ENCODE measurements around the gene DRC3.
"Not testable (repeated sequence)": the region's sequence is repeated elsewhere in the genome, so short reads cannot be mapped to it uniquely, and the experiment has no call there.

The DRC3 gene

GRCh38 chr17:17988427-17988945, 15.8 kb downstream of the DRC3 start:
- FAIRE-seq (peak; percentile 76), DNase-seq (ENCODE audit: insufficient read length, low spot score) (no peak)

DNA sequence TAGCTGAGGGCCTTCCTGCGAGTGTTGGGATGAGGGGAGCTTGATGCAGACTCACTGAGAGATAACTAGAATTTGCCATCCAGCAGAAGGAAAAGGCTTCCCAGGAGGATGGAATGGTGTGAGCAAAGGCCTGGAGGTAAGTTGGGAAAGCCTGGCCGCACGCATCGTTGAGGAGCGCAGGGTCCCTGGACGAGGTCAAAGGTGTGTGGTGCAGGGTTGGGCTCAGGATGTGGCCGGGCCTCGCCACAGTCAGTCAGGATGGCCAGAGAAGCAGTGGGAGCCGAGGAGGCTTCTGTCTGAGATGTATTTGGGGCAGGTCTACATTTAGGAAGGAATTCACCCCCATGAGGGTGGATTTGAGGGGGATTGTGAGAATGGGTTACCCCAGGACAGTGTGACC, 16.4 kb downstream of the DRC3 start:
- no peak for FAIRE-seq
- DNase-seq (ENCODE audit: insufficient read length, low spot score), result no peak

DNA sequence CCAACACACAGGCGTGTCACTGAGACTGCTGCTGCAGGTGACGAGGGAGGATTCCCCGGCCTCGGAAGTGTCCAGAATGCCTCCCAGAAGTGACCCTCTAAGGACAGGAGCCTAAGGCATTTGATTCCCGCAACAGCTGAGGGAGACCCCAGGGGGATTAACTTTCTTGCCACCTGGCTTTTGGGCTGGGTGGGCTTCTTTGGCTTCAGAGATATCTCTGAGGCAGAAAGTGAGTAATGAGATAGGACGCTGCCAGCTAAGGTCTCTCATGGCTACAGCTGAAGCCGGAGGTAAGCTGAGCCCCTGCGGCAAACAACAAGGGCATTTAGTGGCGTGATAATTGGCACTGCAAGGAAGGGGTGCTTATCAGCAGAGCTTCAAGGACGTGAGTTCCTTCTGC, 17.0 kb downstream of the DRC3 start:
- DNase-seq (ENCODE audit: insufficient read length, low spot score) (no peak), FAIRE-seq (no peak)

- peak; percentile 94 for FAIRE-seq
Measured at GRCh38 chr17:17990282-17990681, 17.6 kb downstream of the DRC3 start.

DNA sequence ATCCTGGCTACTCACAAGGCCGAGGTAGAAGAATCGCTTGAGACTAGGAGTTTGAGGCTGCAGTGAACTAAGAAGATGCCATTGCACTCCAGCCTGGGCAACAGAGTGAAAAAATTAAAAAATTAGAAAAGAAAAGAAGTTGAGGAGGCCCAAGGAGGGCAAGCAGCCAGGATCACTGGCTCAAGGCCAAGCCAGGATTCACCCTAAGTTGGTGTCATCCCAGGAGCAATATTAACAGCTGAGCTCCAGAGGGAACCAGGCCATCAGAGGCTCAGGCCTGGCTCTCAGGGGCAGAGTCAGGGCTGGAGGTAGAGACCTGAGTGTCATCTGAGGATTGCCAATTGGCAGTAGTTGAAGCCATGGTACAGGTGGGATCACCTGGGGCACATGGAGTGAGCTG, 20.7 kb downstream of the DRC3 start:
- no peak for DNase-seq (ENCODE audit: insufficient read length, low spot score)
- peak; percentile 4 for FAIRE-seq

More at GRCh38 chr17:17990282-17990681, 17.6 kb downstream of the DRC3 start:
- no peak for DNase-seq (ENCODE audit: insufficient read length, low spot score)

DNA sequence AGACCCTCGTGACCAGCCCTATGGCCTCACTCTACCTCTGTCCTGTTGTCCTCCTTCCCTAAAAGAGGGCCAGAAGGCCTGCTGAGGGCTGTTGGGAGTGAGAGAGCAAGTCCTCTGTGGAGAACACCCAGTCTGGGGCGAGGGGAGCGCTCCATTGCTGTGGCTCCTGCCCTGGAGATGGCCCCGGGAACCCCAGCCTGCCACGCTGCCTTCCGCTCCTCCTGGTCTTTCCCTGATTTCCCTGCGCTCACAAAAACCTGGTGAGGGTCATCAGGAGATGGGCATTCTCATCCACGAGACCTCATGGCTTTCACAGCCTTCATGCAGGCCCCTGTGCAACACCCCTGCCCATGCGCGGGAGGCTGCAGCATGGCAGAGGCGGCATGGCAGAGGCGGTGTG, 21.2 kb downstream of the DRC3 start:
- no peak for FAIRE-seq

DNA sequence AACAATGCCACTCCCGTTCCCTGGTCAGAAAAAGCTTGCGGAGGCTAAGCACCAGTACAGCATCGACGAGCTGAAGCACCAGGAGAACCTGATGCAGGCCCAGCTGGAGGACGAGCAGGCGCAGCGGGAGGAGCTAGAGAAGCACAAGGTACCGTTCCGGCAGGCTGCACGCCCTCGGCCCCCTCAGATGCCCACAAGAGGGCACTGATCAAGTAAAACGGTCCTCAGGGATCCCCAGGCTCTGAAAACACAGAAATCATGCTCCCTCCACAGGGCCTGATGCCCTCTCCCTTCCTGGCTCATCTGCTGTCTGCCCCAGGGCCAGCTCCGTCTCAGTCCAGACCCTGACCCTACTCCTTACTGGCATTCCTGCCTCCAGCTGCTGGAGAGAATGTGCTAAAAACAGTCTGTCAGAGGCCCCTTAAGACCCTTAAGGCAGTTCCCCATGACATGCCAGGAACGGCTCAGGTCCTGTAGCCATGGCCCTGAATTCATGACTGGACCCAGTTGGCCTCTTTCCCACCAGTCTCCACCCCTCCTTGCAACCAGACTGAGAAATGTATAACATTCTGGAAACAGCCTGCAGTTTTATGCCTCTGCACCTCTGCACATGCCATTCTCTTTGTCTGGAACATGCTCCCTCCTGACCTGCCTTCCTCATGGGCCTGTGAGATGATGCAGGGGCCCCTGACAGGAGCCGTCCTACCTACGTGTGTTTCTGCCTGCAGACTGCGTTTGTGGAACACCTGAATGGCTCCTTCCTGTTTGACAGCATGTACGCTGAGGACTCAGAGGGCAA, 21.8 kb downstream of the DRC3 start:
- DNase-seq (ENCODE audit: insufficient read length, low spot score) (no peak), FAIRE-seq (peak; percentile 72)

More for the DNA sequence above, 21.2 kb downstream of the DRC3 start:
- DNase-seq (ENCODE audit: insufficient read length, low spot score), result no peak

GRCh38 chr17:17995887-17996286, 23.2 kb downstream of the DRC3 start:
- not testable (repeated sequence) for DNase-seq (ENCODE audit: insufficient read length, low spot score); FAIRE-seq

- FAIRE-seq, result peak; percentile 4
- DNase-seq (ENCODE audit: insufficient read length, low spot score), result no peak
Measured at GRCh38 chr17:17998934-17999333, 26.3 kb downstream of the DRC3 start.

- DNase-seq (ENCODE audit: insufficient read length, low spot score) (no peak), FAIRE-seq (no peak)
Measured at GRCh38 chr17:17999364-18000029, 26.8 kb downstream of the DRC3 start.

GRCh38 chr17:18000030-18000408, 27.4 kb downstream of the DRC3 start:
- peak; percentile 99 for FAIRE-seq
- no peak for DNase-seq (ENCODE audit: insufficient read length, low spot score)

DNA sequence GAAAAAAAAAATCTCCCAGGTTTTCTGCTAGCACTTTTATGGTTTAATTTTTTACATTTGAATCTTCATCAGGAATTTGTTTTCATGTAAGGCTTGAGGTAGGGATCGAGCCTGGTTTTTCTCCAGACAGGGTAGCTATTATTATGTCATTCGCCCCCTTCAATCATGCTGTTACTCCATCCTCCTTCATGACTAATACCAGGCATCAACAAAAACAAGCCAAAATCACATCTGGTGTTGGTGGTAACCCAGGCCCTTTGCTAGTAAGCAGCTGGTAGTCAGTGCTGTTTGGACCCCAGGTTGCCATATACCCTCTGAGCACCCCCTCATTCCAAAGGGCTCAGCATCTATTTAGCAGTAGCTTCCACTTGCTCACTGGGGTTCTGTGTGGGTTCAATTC, 29.5 kb downstream of the DRC3 start:
- FAIRE-seq, result peak; percentile 23
- no peak for DNase-seq (ENCODE audit: insufficient read length, low spot score)

- FAIRE-seq (peak; percentile 86), DNase-seq (ENCODE audit: insufficient read length, low spot score) (no peak)
Measured at GRCh38 chr17:18004345-18004744, 31.7 kb downstream of the DRC3 start.

DNA sequence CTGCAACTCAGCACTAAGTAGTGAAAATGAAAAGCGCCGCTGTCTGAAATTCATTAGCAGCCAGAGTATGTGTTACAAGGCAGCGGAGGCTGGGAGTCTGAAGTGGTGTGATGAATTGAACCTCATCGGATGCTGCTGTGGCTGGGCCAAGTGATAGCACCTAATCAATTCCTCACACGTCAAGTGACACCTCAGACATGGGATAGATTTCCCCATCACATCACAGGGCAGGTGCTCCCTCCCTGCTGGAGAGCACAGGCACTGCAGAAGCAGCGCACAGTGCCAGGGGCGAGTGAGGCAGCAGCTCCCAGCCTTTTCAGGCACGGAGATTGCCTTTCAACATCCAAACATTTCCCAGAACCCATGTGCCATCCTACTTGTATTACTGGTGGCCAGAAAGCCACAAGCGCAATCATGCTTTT, 32.2 kb downstream of the DRC3 start:
- DNase-seq (ENCODE audit: insufficient read length, low spot score), result no peak
- no peak for FAIRE-seq

GRCh38 chr17:18005496-18005895, 32.8 kb downstream of the DRC3 start:
- DNase-seq (ENCODE audit: insufficient read length, low spot score) (no peak), FAIRE-seq (no peak)

DNA sequence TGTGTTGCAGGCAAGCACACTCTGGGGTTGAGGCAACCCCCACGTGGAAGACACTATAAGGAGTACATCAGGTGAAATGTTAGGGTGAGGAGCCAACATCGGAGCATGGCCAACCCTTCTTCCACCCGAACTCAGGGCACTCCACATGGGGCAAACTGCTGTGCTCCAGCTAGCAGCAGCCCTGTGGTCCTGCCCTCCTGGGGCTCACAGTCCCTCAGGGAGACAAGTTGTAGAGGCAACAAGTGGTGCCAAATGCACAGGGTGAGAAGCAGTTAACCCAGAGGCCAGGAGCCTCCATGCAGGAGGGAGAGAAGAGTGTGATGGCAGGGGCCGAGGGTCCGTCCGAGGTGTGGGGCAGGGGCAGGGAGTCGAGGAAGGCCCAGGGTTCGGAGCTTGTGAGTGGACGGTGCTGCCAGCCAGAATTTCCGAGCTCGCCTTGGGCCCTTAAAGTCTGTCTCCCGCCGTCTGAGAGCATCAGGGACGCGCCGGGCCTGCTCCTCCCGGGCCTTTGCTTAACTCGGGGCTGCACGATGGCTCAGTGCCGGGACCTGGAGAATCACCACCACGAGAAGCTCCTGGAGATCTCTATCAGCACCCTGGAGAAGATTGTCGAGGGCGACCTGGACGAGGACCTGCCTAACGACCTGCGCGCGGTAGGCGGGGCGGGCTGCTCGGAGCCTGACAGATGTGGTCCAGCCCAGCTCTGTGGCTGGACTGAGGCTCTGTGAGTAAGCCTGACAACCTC, 34.0 kb downstream of the DRC3 start:
- peak; percentile 89 for FAIRE-seq
- DNase-seq (ENCODE audit: insufficient read length, low spot score), result no peak

DNA sequence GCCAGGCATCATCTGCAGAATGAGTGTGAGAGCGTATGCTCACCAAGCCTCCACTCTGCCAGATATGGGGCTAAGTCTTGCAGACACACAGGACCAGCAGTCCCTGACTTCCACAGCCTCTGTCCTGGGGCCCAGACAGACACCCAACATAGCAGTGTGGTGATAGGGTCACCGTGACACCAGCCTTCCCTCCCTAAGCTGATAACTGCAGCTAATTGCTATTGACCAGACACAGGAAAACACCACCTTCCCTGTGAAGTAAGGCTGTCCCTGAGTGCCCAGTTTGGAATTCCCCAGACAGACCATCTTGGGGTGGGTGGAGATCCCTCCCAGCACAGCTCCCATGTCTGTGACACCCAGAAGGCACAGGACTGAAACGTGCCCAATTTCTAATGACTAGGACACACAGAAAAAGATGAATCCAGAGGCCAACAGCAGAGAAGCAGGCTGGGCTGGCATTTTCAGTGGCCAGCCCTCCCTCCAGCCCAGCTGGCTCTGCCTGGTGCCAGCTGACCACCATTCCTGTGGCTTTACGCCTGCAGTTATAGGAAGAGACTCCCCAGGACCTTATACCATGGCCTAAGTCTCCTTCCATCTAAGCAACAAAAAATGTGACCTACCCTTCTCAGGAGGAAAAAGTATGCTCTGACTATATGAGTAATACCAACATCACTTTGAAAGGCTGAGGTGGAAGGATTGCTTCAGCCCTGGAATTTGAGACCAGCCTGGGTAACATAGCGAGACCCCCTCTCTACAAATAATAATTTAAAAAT, 36.0 kb downstream of the DRC3 start:
- DNase-seq (ENCODE audit: insufficient read length, low spot score) (peak; percentile 53), FAIRE-seq (peak; percentile 28)

DNA sequence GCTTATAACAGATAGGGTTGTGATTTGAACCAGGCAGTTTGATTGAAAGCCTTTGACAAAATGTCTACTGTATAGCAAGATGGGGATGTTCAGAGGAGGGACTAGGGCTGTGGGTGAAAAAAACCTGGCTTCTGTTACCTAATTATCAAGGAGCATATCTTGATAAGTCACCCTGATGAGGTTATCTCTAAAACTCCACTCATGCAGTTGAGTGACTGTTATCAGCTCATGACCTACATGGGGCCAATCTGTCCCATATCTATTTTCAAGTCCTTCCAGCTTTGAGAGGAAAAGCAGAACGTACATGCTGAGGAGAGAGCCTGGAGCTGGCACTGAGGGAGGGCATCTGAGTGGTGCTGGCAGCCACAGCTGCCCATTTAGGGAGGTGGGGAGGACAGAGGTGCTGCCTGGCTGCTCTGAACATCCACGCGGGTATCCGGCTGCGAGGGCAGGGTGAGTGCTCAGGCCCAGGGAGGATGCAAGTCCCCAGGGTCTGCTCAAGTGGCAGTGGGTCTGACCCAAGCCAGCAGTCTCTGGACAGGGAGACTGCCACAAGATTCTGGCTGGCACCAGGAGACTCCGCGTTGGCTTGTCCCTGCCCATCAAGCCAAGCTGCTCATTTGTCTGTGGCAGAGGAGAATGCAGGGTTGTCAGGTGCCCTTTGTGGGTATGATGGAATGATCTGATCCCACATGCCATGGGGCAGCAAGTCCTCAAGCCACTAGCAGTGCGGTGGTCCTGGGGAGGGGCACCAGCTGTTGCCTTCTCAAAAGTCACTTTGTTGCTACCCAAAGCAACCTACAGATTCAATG, 37.2 kb downstream of the DRC3 start:
- DNase-seq (ENCODE audit: insufficient read length, low spot score) (no peak), FAIRE-seq (peak; percentile 57)

DNA sequence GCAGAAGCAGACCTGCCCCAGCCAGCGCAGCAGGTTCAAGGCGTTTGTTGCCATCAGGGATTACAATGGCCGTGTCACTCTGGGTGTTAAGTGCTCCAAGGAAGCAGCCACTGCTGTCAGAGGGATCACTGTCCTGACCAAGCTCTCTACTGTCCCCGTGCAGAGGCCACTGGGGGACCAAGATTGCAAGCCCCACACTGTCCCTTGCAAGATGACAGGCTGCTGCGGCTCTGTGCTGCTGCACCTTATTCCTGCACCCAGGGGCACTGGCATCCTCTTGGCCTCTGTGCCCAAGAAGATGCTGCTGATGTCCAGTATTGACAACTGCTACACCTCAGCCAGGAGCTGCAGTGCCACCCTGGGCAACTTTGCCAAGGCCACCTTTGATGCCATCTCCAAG, 38.6 kb downstream of the DRC3 start:
- no peak for DNase-seq (ENCODE audit: insufficient read length, low spot score)
- no peak for FAIRE-seq

- DNase-seq (ENCODE audit: insufficient read length, low spot score) (no peak), FAIRE-seq (no peak)
Measured at GRCh38 chr17:18014006-18014405, 41.3 kb downstream of the DRC3 start.
